Activated naive CD8-positive, alpha-beta T cell treated with anti-CD3 and anti-CD28 coated beads, Interleukin-2, amount 50 U/mL, for 24 hours (primary cell): ENCODE results near the gene ATG9B.
A peak's percentile ranks its signal among the peaks of the same experiment; 100 is the strongest.

Experiments
- ATAC-seq: fragments of 150-1000 bp; cut with Tn5 transposase; one replicate; pipeline ENCODE4 v1.10.0; 2021
- DNase-seq: peaks from one replicate; pipeline ENCODE4 v3.0.0; 2021
- H3K27ac Mint-ChIP-seq: one replicate; pipeline ENCODE4 v1.8.0; 2021; ENCODE audit warnings: mild to moderate bottlenecking, mixed read lengths
- H3K27me3 Mint-ChIP-seq: one replicate; pipeline ENCODE4 v1.8.0; 2021; ENCODE audit warnings: mixed read lengths
- H3K36me3 Mint-ChIP-seq: one replicate; pipeline ENCODE4 v1.8.0; 2021; ENCODE audit warnings: low read depth, mixed read lengths
- H3K4me1 Mint-ChIP-seq: one replicate; pipeline ENCODE4 v1.8.0; 2021; ENCODE audit warnings: mixed read lengths
- H3K4me3 Mint-ChIP-seq: one replicate; pipeline ENCODE4 v1.8.0; 2021; ENCODE audit warnings: mild to moderate bottlenecking, moderate library complexity, mixed read lengths
- H3K9me3 Mint-ChIP-seq: one replicate; pipeline ENCODE4 v1.8.0; 2021; ENCODE audit warnings: mixed read lengths

Gene ATG9B

GRCh38 chr7:151062111-151062398 lies 37.8 kb upstream of the ATG9B start:
- no peaks in the 10 kb centered on the region for H3K9me3 Mint-ChIP-seq
- H3K27me3 Mint-ChIP-seq: no peaks in the 10 kb centered on the region
- peak overlapping the region; percentile 90 for H3K4me3 Mint-ChIP-seq
- peaks cover 3% of the 10 kb centered on the region for H3K36me3 Mint-ChIP-seq
- DNase-seq (no peak), ATAC-seq (no peak)
- H3K27ac Mint-ChIP-seq: no peak overlapping the region
- peaks cover 29% of the 10 kb centered on the region for H3K4me1 Mint-ChIP-seq

GRCh38 chr7:151061213-151062110 lies 37.2 kb upstream of the ATG9B start:
- Mint-ChIP-seq H3K4me1 (peaks cover 34% of the 10 kb centered on the region), H3K27me3 (no peaks in the 10 kb centered on the region), H3K9me3 (no peaks in the 10 kb centered on the region), H3K36me3 (peaks cover 3% of the 10 kb centered on the region), H3K27ac (peak overlapping the region; percentile 35), H3K4me3 (peak overlapping the region; percentile 90)
- DNase-seq: no peak
- ATAC-seq: no peak

- H3K9me3 Mint-ChIP-seq: no peaks in the 10 kb centered on the region
- peak overlapping the region; percentile 90 for H3K4me3 Mint-ChIP-seq
- DNase-seq (peak; percentile 35), ATAC-seq (no peak)
- H3K27ac Mint-ChIP-seq: peak overlapping the region; percentile 35
- H3K36me3 Mint-ChIP-seq: peaks cover 3% of the 10 kb centered on the region
- no peaks in the 10 kb centered on the region for H3K27me3 Mint-ChIP-seq
- peaks cover 37% of the 10 kb centered on the region for H3K4me1 Mint-ChIP-seq
Observed at GRCh38 chr7:151060416-151061212, 36.3 kb upstream of the ATG9B start.

GRCh38 chr7:151060113-151060415 lies 35.8 kb upstream of the ATG9B start:
- ATAC-seq (no peak), DNase-seq (no peak)
- no peaks in the 10 kb centered on the region for H3K27me3 Mint-ChIP-seq
- H3K27ac Mint-ChIP-seq: no peak overlapping the region
- no peaks in the 10 kb centered on the region for H3K9me3 Mint-ChIP-seq
- H3K4me1 Mint-ChIP-seq: peaks cover 37% of the 10 kb centered on the region
- H3K4me3 Mint-ChIP-seq: peak overlapping the region; percentile 90
- H3K36me3 Mint-ChIP-seq: no peaks in the 10 kb centered on the region

- H3K36me3 Mint-ChIP-seq: no peaks in the 10 kb centered on the region
- DNase-seq: peak; percentile 82
- peak within 1 kb of the TSS; percentile 90 for H3K4me3 Mint-ChIP-seq
- H3K9me3 Mint-ChIP-seq: no peaks in the 10 kb centered on the region
- H3K4me1 Mint-ChIP-seq: peaks cover 37% of the 10 kb centered on the region
- H3K27ac Mint-ChIP-seq: peak within 1 kb of the TSS; percentile 95
- peak; percentile 12 for ATAC-seq
- no peaks in the 10 kb centered on the region for H3K27me3 Mint-ChIP-seq
Observed at GRCh38 chr7:151059367-151060112, 35.2 kb upstream of the ATG9B start, which contains the start of gene SLC4A2. Gene SLC4A2 (plus strand): TSS chr7:151059589. CDS start chr7:151061988, 2,399 bp downstream.

- DNase-seq (no peak), ATAC-seq (no peak)
- Mint-ChIP-seq H3K4me3 (peak overlapping the region; percentile 90), H3K9me3 (no peaks in the 10 kb centered on the region), H3K27ac (peak overlapping the region; percentile 95), H3K27me3 (no peaks in the 10 kb centered on the region), H3K36me3 (no peaks in the 10 kb centered on the region), H3K4me1 (peaks cover 37% of the 10 kb centered on the region)
Observed at GRCh38 chr7:151058781-151059366, 34.6 kb upstream of the ATG9B start.

GRCh38 chr7:151057989-151058780 lies 33.9 kb upstream of the ATG9B start:
- peak; percentile 96 for DNase-seq
- H3K27me3 Mint-ChIP-seq: no peaks in the 10 kb centered on the region
- no peaks in the 10 kb centered on the region for H3K36me3 Mint-ChIP-seq
- ATAC-seq: peak; percentile 96
- peaks cover 37% of the 10 kb centered on the region for H3K4me1 Mint-ChIP-seq
- H3K27ac Mint-ChIP-seq: peak overlapping the region; percentile 95
- no peaks in the 10 kb centered on the region for H3K9me3 Mint-ChIP-seq
- peak overlapping the region; percentile 90 for H3K4me3 Mint-ChIP-seq

GRCh38 chr7:151057506-151057988 lies 33.3 kb upstream of the ATG9B start, which contains the start of gene CDK5:
Gene CDK5 (minus strand): TSS chr7:151057897. CDS start chr7:151057848, 49 bp downstream.
- no peaks in the 10 kb centered on the region for H3K27me3 Mint-ChIP-seq
- no peaks in the 10 kb centered on the region for H3K36me3 Mint-ChIP-seq
- peak within 1 kb of the TSS; percentile 90 for H3K4me3 Mint-ChIP-seq
- ATAC-seq: no peak
- H3K27ac Mint-ChIP-seq: peak within 1 kb of the TSS; percentile 95
- H3K4me1 Mint-ChIP-seq: peaks cover 38% of the 10 kb centered on the region
- no peaks in the 10 kb centered on the region for H3K9me3 Mint-ChIP-seq
- no peak for DNase-seq

GRCh38 chr7:151056666-151057505 lies 32.6 kb upstream of the ATG9B start:
- peak overlapping the region; percentile 76 for H3K27ac Mint-ChIP-seq
- ATAC-seq (no peak), DNase-seq (no peak)
- H3K36me3 Mint-ChIP-seq: no peaks in the 10 kb centered on the region
- H3K9me3 Mint-ChIP-seq: no peaks in the 10 kb centered on the region
- peaks cover 39% of the 10 kb centered on the region for H3K4me1 Mint-ChIP-seq
- H3K4me3 Mint-ChIP-seq: peak overlapping the region; percentile 90
- H3K27me3 Mint-ChIP-seq: no peaks in the 10 kb centered on the region

- Mint-ChIP-seq H3K9me3 (no peaks in the 10 kb centered on the region), H3K36me3 (no peaks in the 10 kb centered on the region), H3K4me3 (peak overlapping the region; percentile 90), H3K27ac (no peak overlapping the region), H3K4me1 (peaks cover 35% of the 10 kb centered on the region), H3K27me3 (no peaks in the 10 kb centered on the region)
- no peak for ATAC-seq
- DNase-seq: no peak
Observed at GRCh38 chr7:151056283-151056665, 32.0 kb upstream of the ATG9B start.

GRCh38 chr7:151053751-151054150 lies 29.5 kb upstream of the ATG9B start:
- H3K27me3 Mint-ChIP-seq: peaks cover 2% of the 10 kb centered on the region
- H3K27ac Mint-ChIP-seq: no peak overlapping the region
- H3K4me1 Mint-ChIP-seq: peaks cover 20% of the 10 kb centered on the region
- no peaks in the 10 kb centered on the region for H3K36me3 Mint-ChIP-seq
- DNase-seq: no peak
- no peak overlapping the region for H3K4me3 Mint-ChIP-seq
- no peak for ATAC-seq
- H3K9me3 Mint-ChIP-seq: no peaks in the 10 kb centered on the region

- Mint-ChIP-seq H3K27ac (no peak overlapping the region), H3K9me3 (no peaks in the 10 kb centered on the region), H3K4me1 (peaks cover 15% of the 10 kb centered on the region), H3K36me3 (no peaks in the 10 kb centered on the region), H3K27me3 (peaks cover 2% of the 10 kb centered on the region), H3K4me3 (no peak overlapping the region)
- ATAC-seq (no peak), DNase-seq (no peak)
Observed at GRCh38 chr7:151053096-151053495, 28.8 kb upstream of the ATG9B start.

GRCh38 chr7:151051108-151051507 lies 26.8 kb upstream of the ATG9B start:
- peaks cover 2% of the 10 kb centered on the region for H3K27me3 Mint-ChIP-seq
- no peaks in the 10 kb centered on the region for H3K9me3 Mint-ChIP-seq
- H3K4me1 Mint-ChIP-seq: peaks cover 2% of the 10 kb centered on the region
- H3K36me3 Mint-ChIP-seq: no peaks in the 10 kb centered on the region
- H3K27ac Mint-ChIP-seq: no peak overlapping the region
- peak; percentile 53 for DNase-seq
- H3K4me3 Mint-ChIP-seq: no peak overlapping the region
- peak; percentile 52 for ATAC-seq
